GM23338 (cell line): ENCODE measurements around the gene AGBL5. TPM values are rescaled to one million over a fixed set of nuclear protein-coding genes. Genes with fewer than 3 reads are reported as not detected.

Experiments
- ATAC-seq: fragments of 200-7000 bp; cut with Tn5 transposase; 3 replicates; pipeline ENCODE4 v1.9.1; 2020
- DNase-seq: peaks from one replicate; pipeline ENCODE4 v3.0.0-alpha.2; 2015; ENCODE audit warnings: low spot score
- H2AFZ ChIP-seq: fragments of 200-600 bp; sonication (generic); 2 replicates; pipeline ENCODE4 v1.8.0; 2016; ENCODE audit warnings: antibody characterized with exemption, mild to moderate bottlenecking, moderate library complexity
- H3F3A ChIP-seq: fragments of 200-600 bp; sonication (generic); replicated peaks from 2 replicates; pipeline ENCODE4 v1.8.0; 2017; ENCODE audit warnings: antibody characterized with exemption, mixed run types, low read depth
- H3K27ac ChIP-seq: fragments of 200-600 bp; sonication (generic); 2 replicates; pipeline ENCODE4 v1.6.1; 2016; ENCODE audit warnings: low read depth
- H3K27me3 ChIP-seq: fragments of 200-600 bp; sonication (generic); 2 replicates; pipeline ENCODE4 v1.8.0; 2016; ENCODE audit warnings: mild to moderate bottlenecking, mixed run types, moderate library complexity; ENCODE audit not compliant: insufficient read depth
- H3K36me3 ChIP-seq: fragments of 200-600 bp; sonication (generic); 2 replicates; pipeline ENCODE4 v1.8.0; 2016; ENCODE audit warnings: mild to moderate bottlenecking; ENCODE audit not compliant: insufficient read depth
- H3K4me1 ChIP-seq: fragments of 200-600 bp; sonication (generic); 2 replicates; pipeline ENCODE4 v1.8.0; 2016; ENCODE audit warnings: mild to moderate bottlenecking, moderate library complexity; ENCODE audit not compliant: insufficient read depth
- H3K4me2 ChIP-seq: fragments of 200-600 bp; sonication (generic); 2 replicates; pipeline ENCODE4 v1.7.1; 2017; ENCODE audit warnings: mixed run types
- H3K4me3 ChIP-seq: fragments of 200-600 bp; sonication (generic); 2 replicates; pipeline ENCODE4 v1.6.1; 2016; ENCODE audit warnings: mixed run types
- H3K79me2 ChIP-seq: fragments of 200-600 bp; sonication (generic); replicated peaks from 2 replicates; pipeline ENCODE4 v1.8.0; 2017; ENCODE audit warnings: mild to moderate bottlenecking; ENCODE audit not compliant: insufficient read depth
- H3K9me2 ChIP-seq: fragments of 200-600 bp; sonication (generic); 2 replicates; pipeline ENCODE4 v1.8.0; 2017; ENCODE audit not compliant: insufficient read depth
- H4K20me1 ChIP-seq: fragments of 200-600 bp; sonication (generic); replicated peaks from 2 replicates; pipeline ENCODE4 v1.8.0; 2017; ENCODE audit warnings: mild to moderate bottlenecking; ENCODE audit not compliant: insufficient read depth
- H3K27ac Mint-ChIP-seq: 2 replicates; pipeline ENCODE4 v1.8.0; 2020; ENCODE audit warnings: inconsistent platforms, mild to moderate bottlenecking, moderate library complexity, mixed read lengths
- H3K27me3 Mint-ChIP-seq: 3 replicates; pipeline ENCODE4 v1.8.0; 2022; ENCODE audit warnings: low read depth, mild to moderate bottlenecking, moderate library complexity, mixed read lengths, inconsistent platforms; ENCODE audit not compliant: insufficient read depth, poor library complexity
- H3K36me3 Mint-ChIP-seq: 3 replicates; pipeline ENCODE4 v1.8.0; 2021; ENCODE audit warnings: low read depth, mild to moderate bottlenecking, inconsistent platforms, moderate library complexity, mixed read lengths
- H3K4me1 Mint-ChIP-seq: 3 replicates; pipeline ENCODE4 v1.8.0; 2020; ENCODE audit warnings: mild to moderate bottlenecking, inconsistent platforms, mixed read lengths
- H3K4me3 Mint-ChIP-seq: 3 replicates; pipeline ENCODE4 v1.8.0; 2021; ENCODE audit warnings: moderate library complexity, mild to moderate bottlenecking, inconsistent platforms, mixed read lengths
- H3K9me3 Mint-ChIP-seq: 3 replicates; pipeline ENCODE4 v1.8.0; 2020; ENCODE audit warnings: moderate library complexity, mild to moderate bottlenecking, inconsistent platforms, mixed read lengths
- CREB1 ChIP-seq: fragments of 250-450 bp; sonication (Bioruptor Pico); IDR thresholded peaks from 2 replicates; pipeline ENCODE4 v1.5.0; 2020; ENCODE audit warnings: low read depth, mild to moderate bottlenecking, moderate library complexity
- CTCF ChIP-seq, 2 experiments: fragments of 200-600 bp in 1 of 2; sonication (generic) in 1 of 2; conservative IDR thresholded peaks; 2 replicates each; pipeline versions ENCODE4 v1.5.1 to v1.6.1; 2016 to 2017; ENCODE audit warnings: antibody characterized with exemption in 2 of 2, low read depth in 2 of 2, mild to moderate bottlenecking in 2 of 2, moderate library complexity in 1 of 2
- ETS1 ChIP-seq: IDR thresholded peaks from 2 replicates; pipeline ENCODE4 v1.6.1; 2016; ENCODE audit warnings: antibody characterized with exemption
- EZH2 ChIP-seq: fragments of 200-600 bp; sonication (generic); IDR thresholded peaks from one replicate; pipeline ENCODE4 v1.8.0; 2017; ENCODE audit warnings: antibody characterized with exemption, mild to moderate bottlenecking, low read depth; ENCODE audit not compliant: unreplicated experiment
- EZH2phosphoT487 ChIP-seq: fragments of 200-600 bp; sonication (generic); IDR thresholded peaks from one replicate; pipeline ENCODE4 v1.8.1; 2018; ENCODE audit warnings: antibody characterized with exemption; ENCODE audit not compliant: unreplicated experiment
- JUNB ChIP-seq: IDR thresholded peaks from one replicate; pipeline ENCODE4 v1.6.1; 2016; ENCODE audit warnings: antibody characterized with exemption; ENCODE audit not compliant: unreplicated experiment
- NANOG ChIP-seq: IDR thresholded peaks from 2 replicates; pipeline ENCODE4 v1.6.1; 2016; ENCODE audit warnings: antibody characterized with exemption, borderline replicate concordance
- POLR2AphosphoS5 ChIP-seq: IDR thresholded peaks from 2 replicates; pipeline ENCODE4 v1.6.1; 2016; ENCODE audit warnings: antibody characterized with exemption, low read depth
- STAT1 ChIP-seq: IDR thresholded peaks from one replicate; pipeline ENCODE4 v1.6.1; 2016; ENCODE audit warnings: antibody characterized with exemption; ENCODE audit not compliant: unreplicated experiment
- ZNF114 ChIP-seq: fragments of 250-450 bp; sonication (Bioruptor Pico); IDR thresholded peaks from 2 replicates; pipeline ENCODE4 v1.5.0; 2020; ENCODE audit warnings: mild to moderate bottlenecking, moderate library complexity
- ZNF331 ChIP-seq: fragments of 250-450 bp; sonication (Bioruptor Pico); IDR thresholded peaks from 2 replicates; pipeline ENCODE4 v1.5.0; 2020; ENCODE audit warnings: low read depth, mild to moderate bottlenecking, moderate library complexity
- ZNF462 ChIP-seq: fragments of 250-450 bp; sonication (Bioruptor Pico); IDR thresholded peaks from 2 replicates; pipeline ENCODE4 v1.5.0; 2020; ENCODE audit warnings: mild to moderate bottlenecking, moderate library complexity
- polyA plus RNA-seq: library from polyadenylated mRNA; unstranded; fragments of >200 nt; fragmentation: Nextera tagmentation; extraction: Ambion mirVana; gene quantifications from 2 replicates; pipeline ENCODE4 v1.2.1, GENCODE V29; 2016
- total RNA-seq: library from RNA; depleted of rRNA; stranded (reverse); fragments of >200 nt; shearing (Covaris generic); gene quantifications from 2 replicates; pipeline ENCODE4 v1.2.3, GENCODE V29; 2014

Gene AGBL5
- total and polyA plus RNA-seq, 2 experiments from 2014 or later: 17.9 to 31.3 TPM

GRCh38 chr2:27050996-27051901 lies at the start of gene AGBL5 (continued):
- TF ChIP-seq STAT1: no peak

GRCh38 chr2:27001950-27002349 lies 49.5 kb upstream of the AGBL5 start:
- 0 out of 2 replicates have a peak overlapping the region, but pooled peaks have one; percentile 8 for H3K27ac ChIP-seq
- TF ChIP-seq EZH2 (no peak), CTCF (conservative IDR thresholded peaks at IDR 0.05; ENCODE audit: low read depth in 2 of 2) (no peak), ETS1 (no peak), ZNF331 (CRISPR knock-in tag) (no peak), JUNB (no peak), POLR2AphosphoS5 (no peak), NANOG (no peak), STAT1 (no peak), ZNF462 (CRISPR knock-in tag) (no peak), EZH2phosphoT487 (no peak), ZNF114 (CRISPR knock-in tag) (no peak), CREB1 (CRISPR knock-in tag) (no peak)

More at GRCh38 chr2:27001950-27002349, 49.5 kb upstream of the AGBL5 start:
- H3K79me2 ChIP-seq: no peaks in the 10 kb centered on the region
- peaks cover 4% of the 10 kb centered on the region; the same call in 2 of the 3 replicates for H3K4me1 Mint-ChIP-seq
- H3F3A ChIP-seq: no peaks in the 10 kb centered on the region
- H3K4me3 Mint-ChIP-seq: no peak overlapping the region
- H3K9me3 Mint-ChIP-seq: no peaks in the 10 kb centered on the region
- H3K27me3 ChIP-seq: no peaks in the 10 kb centered on the region
- H3K4me3 ChIP-seq: no peak overlapping the region
- peak; percentile 51 for DNase-seq
- no peak overlapping the region for H2AFZ ChIP-seq
- H3K36me3 Mint-ChIP-seq: no peaks in the 10 kb centered on the region
- H3K36me3 ChIP-seq: no peaks in the 10 kb centered on the region
- peak overlapping the region; percentile 65; the same call in 1 of the 2 replicates for H3K27ac Mint-ChIP-seq
- ATAC-seq: peak; percentile 83
- no peaks in the 10 kb centered on the region for H3K27me3 Mint-ChIP-seq
- 0 out of 2 replicates have a peak, but pooled peaks cover 3% of the 10 kb centered on the region for H4K20me1 ChIP-seq
- no peak overlapping the region for H3K4me2 ChIP-seq
- H3K4me1 ChIP-seq: no peaks in the 10 kb centered on the region
- H3K9me2 ChIP-seq: no peaks in the 10 kb centered on the region
